ENCODE measurements around the gene AMBRA1.

Gene AMBRA1

GRCh38 chr11:46367244-46367915 lies 226.4 kb downstream of the AMBRA1 start:
- DNase-seq, result peak; percentile 86
- peak; percentile 75 for ATAC-seq

- DNase-seq, result no peak
- ATAC-seq, result no peak
Observed at GRCh38 chr11:46366661-46367161, 227.1 kb downstream of the AMBRA1 start.

- DNase-seq (no peak), ATAC-seq (no peak)
Observed at GRCh38 chr11:46366260-46366659, 227.6 kb downstream of the AMBRA1 start.

- no peak for ATAC-seq
- no peak for DNase-seq
Observed at GRCh38 chr11:46364791-46365190, 229.0 kb downstream of the AMBRA1 start.

- DNase-seq (no peak), ATAC-seq (no peak)
Observed at GRCh38 chr11:46364056-46364455, 229.8 kb downstream of the AMBRA1 start.

GRCh38 chr11:46363455-46364005 lies 230.3 kb downstream of the AMBRA1 start:
- DNase-seq (no peak), ATAC-seq (no peak)

- DNase-seq, result no peak
- peak; percentile 19 for ATAC-seq
Observed at GRCh38 chr11:46363031-46363407, 230.8 kb downstream of the AMBRA1 start.

GRCh38 chr11:46362156-46363030 lies 231.4 kb downstream of the AMBRA1 start:
- DNase-seq, result no peak
- no peak for ATAC-seq

- peak; percentile 79 for ATAC-seq
- DNase-seq, result peak; percentile 71
Observed at GRCh38 chr11:46361283-46362155, 232.3 kb downstream of the AMBRA1 start.

GRCh38 chr11:46360878-46361277 lies 232.9 kb downstream of the AMBRA1 start:
- ATAC-seq (no peak), DNase-seq (no peak)

GRCh38 chr11:46359953-46360352 lies 233.9 kb downstream of the AMBRA1 start:
- ATAC-seq (no peak), DNase-seq (no peak)

- DNase-seq (no peak), ATAC-seq (no peak)
Observed at GRCh38 chr11:46357483-46357936, 236.3 kb downstream of the AMBRA1 start.

GRCh38 chr11:46356924-46357482 lies 236.8 kb downstream of the AMBRA1 start:
- DNase-seq (no peak), ATAC-seq (no peak)

- DNase-seq, result peak; percentile 78
- ATAC-seq, result peak; percentile 62
Observed at GRCh38 chr11:46353698-46354097, 240.1 kb downstream of the AMBRA1 start.

- ATAC-seq (peak; percentile 28), DNase-seq (peak; percentile 79)
Observed at GRCh38 chr11:46352063-46352841, 241.6 kb downstream of the AMBRA1 start.

GRCh38 chr11:46351606-46352005 lies 242.2 kb downstream of the AMBRA1 start:
- DNase-seq (no peak), ATAC-seq (no peak)

- DNase-seq (no peak), ATAC-seq (no peak)
Observed at GRCh38 chr11:46351148-46351547, 242.7 kb downstream of the AMBRA1 start.

GRCh38 chr11:46350695-46351094 lies 243.1 kb downstream of the AMBRA1 start:
- no peak for DNase-seq
- ATAC-seq, result no peak

GRCh38 chr11:46348566-46349401 lies 245.0 kb downstream of the AMBRA1 start:
- ATAC-seq, result peak; percentile 34
- DNase-seq, result peak; percentile 68
